HCT116 (cell line): ENCODE results near the gene RIPOR1. TPM values are rescaled to one million over a fixed set of nuclear protein-coding genes. Genes with fewer than 3 reads are reported as not detected.
"Not testable (repeated sequence)": the region's sequence is repeated elsewhere in the genome, so short reads cannot be mapped to it uniquely, and the experiment has no call there.

ENCODE experiments used
- ATAC-seq: fragments of 200-7000 bp; cut with Tn5 transposase; 2 replicates; pipeline ENCODE4 v1.9.1; 2020; ENCODE audit warnings: mild to moderate bottlenecking, moderate library complexity
- BruUV-seq: library from RNA; stranded (reverse); fragments of 400-500 nt; replicated peaks from 2 replicates; lab custom pipeline; 2021; lab: Mats Ljungman, UMichigan
- CTCF ChIA-PET: fragments of 300-600 bp; sonication (Branson Sonifier 250); formaldehyde crosslinking; loops from one replicate; lab custom pipeline; 2021; ENCODE audit warnings: antibody characterized with exemption; lab: Charles Lee
- POLR2A ChIA-PET: fragments of 300-600, 350-600 bp; sonication (Branson Sonifier 250); formaldehyde crosslinking; loops from one replicate; lab custom pipeline; 2021; ENCODE audit warnings: antibody characterized with exemption; lab: Charles Lee
- RAD21 ChIA-PET, 2 experiments: fragments of 300-600 bp; sonication (Branson Sonifier 250); formaldehyde crosslinking; loops; one replicate each; lab custom pipeline; 2023; ENCODE audit warnings: low total read pairs in 2 of 2; ENCODE audit not compliant: uncharacterized antibody in 2 of 2, unreplicated experiment in 2 of 2, low non-redundant PET in 1 of 2; lab: Charles Lee
- DNase-seq: peaks from one replicate; pipeline ENCODE4 v3.0.0-alpha.2; 2010; ENCODE audit warnings: low read depth, low spot score
- H2AFZ ChIP-seq: fragments of 200-600 bp; shearing (Covaris generic), sonication (generic); 2 replicates; pipeline ENCODE4 v1.6.1; 2017; ENCODE audit warnings: low read depth, mixed run types, mixed read lengths, antibody characterized with exemption, low read length; ENCODE audit not compliant: poor library complexity, severe bottlenecking
- H3K27ac ChIP-seq: 2 replicates; pipeline ENCODE4 v1.5.1; 2012; ENCODE audit warnings: low read depth, low read length
- H3K27me3 ChIP-seq: fragments of 200-600 bp; sonication (generic); 2 replicates; pipeline ENCODE4 v1.6.1; 2016; ENCODE audit warnings: mixed run types, low read length, mixed read lengths; ENCODE audit not compliant: insufficient read depth
- H3K36me3 ChIP-seq, 2 experiments: fragments of 200-500 bp in 1 of 2; fragments of 200-600 bp in 1 of 2; sonication (Bioruptor generic) in 1 of 2; sonication (generic) in 1 of 2; 2 replicates each; pipeline versions ENCODE4 v1.5.1 to v1.6.1; 2014 to 2016; ENCODE audit warnings: low read length in 2 of 2, inconsistent platforms in 1 of 2, mixed read lengths in 1 of 2, mixed run types in 1 of 2; ENCODE audit not compliant: insufficient read depth in 2 of 2, control insufficient read depth in 1 of 2
- H3K4me1 ChIP-seq, 2 experiments: fragments of 200-600 bp in 1 of 2; sonication (generic) in 1 of 2; 2 replicates each; pipeline versions ENCODE4 v1.5.1 to v1.6.1; 2012 to 2017; ENCODE audit warnings: low read length in 2 of 2, inconsistent platforms in 1 of 2, mild to moderate bottlenecking in 1 of 2, mixed read lengths in 1 of 2, mixed run types in 1 of 2, moderate library complexity in 1 of 2; ENCODE audit not compliant: insufficient read depth in 2 of 2, control insufficient read depth in 1 of 2
- H3K4me2 ChIP-seq: fragments of 200-600 bp; sonication (generic); 2 replicates; pipeline ENCODE4 v1.6.1; 2017; ENCODE audit warnings: mixed run types, low read length, mixed read lengths
- H3K4me3 ChIP-seq, 2 experiments: fragments of 200-600 bp in 1 of 2; sonication (generic) in 1 of 2; replicated peaks in 1 of 2; 2 replicates each; pipeline ENCODE4 v1.5.1; 2011 to 2016; ENCODE audit warnings: low read length in 2 of 2, control low read depth in 1 of 2, low read depth in 1 of 2, mild to moderate bottlenecking in 1 of 2, mixed read lengths in 1 of 2, mixed run types in 1 of 2
- H3K79me2 ChIP-seq: fragments of 200-600 bp; sonication (generic); 2 replicates; pipeline ENCODE4 v1.6.1; 2017; ENCODE audit warnings: mild to moderate bottlenecking, mixed run types, low read length, moderate library complexity, mixed read lengths; ENCODE audit not compliant: insufficient read depth
- H3K9ac ChIP-seq: fragments of 200-600 bp; sonication (generic); 2 replicates; pipeline ENCODE4 v1.6.1; 2016; ENCODE audit warnings: low read length, mixed read lengths
- H3K9me2 ChIP-seq: fragments of 200-600 bp; sonication (generic), shearing (Covaris generic); 2 replicates; pipeline ENCODE4 v1.6.1; 2017; ENCODE audit warnings: mixed run types, mild to moderate bottlenecking, moderate library complexity; ENCODE audit not compliant: insufficient read depth
- H3K9me3 ChIP-seq, 2 experiments: fragments of 200-500 bp in 1 of 2; fragments of 200-600 bp in 1 of 2; sonication (Bioruptor generic) in 1 of 2; sonication (generic) in 1 of 2; 2 replicates each; pipeline ENCODE4 v1.6.1; 2014 to 2017; ENCODE audit warnings: low read length in 2 of 2, mixed read lengths in 2 of 2, inconsistent platforms in 1 of 2, low read depth in 1 of 2, mild to moderate bottlenecking in 1 of 2, mixed run types in 1 of 2, moderate library complexity in 1 of 2; ENCODE audit not compliant: control insufficient read depth in 1 of 2, insufficient read depth in 1 of 2
- H4K20me1 ChIP-seq: fragments of 200-600 bp; sonication (generic), shearing (Covaris generic); 2 replicates; pipeline ENCODE4 v1.6.1; 2017; ENCODE audit warnings: mixed run types, mild to moderate bottlenecking, moderate library complexity; ENCODE audit not compliant: insufficient read depth
- EGR1 ChIP-seq: IDR thresholded peaks from 2 replicates; pipeline ENCODE4 v1.6.1; 2012; ENCODE audit warnings: low read depth
- JUND ChIP-seq: IDR thresholded peaks from 2 replicates; pipeline ENCODE4 v1.6.1; 2012
- RAD21 ChIP-seq: IDR thresholded peaks from 2 replicates; pipeline ENCODE4 v1.6.1; 2012; ENCODE audit warnings: low read depth, mild to moderate bottlenecking
- SIN3A ChIP-seq: IDR thresholded peaks from 2 replicates; pipeline ENCODE4 v1.6.1; 2012; ENCODE audit warnings: low read depth
- SRF ChIP-seq: IDR thresholded peaks from 2 replicates; pipeline ENCODE4 v1.6.1; 2012; ENCODE audit warnings: low read depth
- intact Hi-C: fragments of 100-400 bp; cut with micrococcal nuclease; formaldehyde crosslinking; loops from 2 replicates; pipeline ENCODE4 v1.10.0; 2022
- total RNA-seq: library from RNA; stranded (reverse); gene quantifications from one replicate; pipeline ENCODE4 v1.2.1, GENCODE V29; 2021; ENCODE audit not compliant: unreplicated experiment
- TF ChIP-seq, protein P1 (sequence below): IDR thresholded peaks from 2 replicates; pipeline ENCODE4 v1.6.1; 2012; ENCODE audit warnings: low read depth

The RIPOR1 gene
- total RNA-seq, 1 experiment from 2014 or later: 60.0 TPM

DNA sequence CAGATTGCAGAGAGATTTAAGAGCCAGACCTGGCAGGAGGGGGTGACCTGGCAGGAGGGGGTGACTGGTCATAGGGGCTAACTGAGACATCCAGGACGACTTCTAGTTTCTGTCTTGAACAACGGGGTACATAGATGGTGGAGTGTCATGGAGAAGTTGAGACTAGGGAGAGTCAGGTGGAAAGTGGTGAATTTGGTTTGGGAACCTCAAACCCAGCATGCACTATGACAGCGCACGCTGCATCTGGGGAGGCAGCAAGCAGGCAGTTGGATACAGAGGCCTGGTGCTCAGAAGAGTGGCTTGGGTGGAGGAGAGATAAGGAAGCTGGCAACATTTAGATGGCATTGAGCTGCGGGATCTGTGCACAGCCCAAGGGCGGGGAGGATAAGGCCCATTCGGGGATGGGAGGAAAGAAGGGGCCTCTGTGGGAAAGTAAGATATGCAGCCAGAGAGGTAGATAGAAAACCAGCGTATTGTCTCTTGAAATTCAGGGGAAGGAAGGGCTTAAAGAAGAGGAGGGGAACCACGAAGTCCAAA is 4.5 kb downstream of the RIPOR1 start (continued):
- TF ChIP-seq, protein P1, sequence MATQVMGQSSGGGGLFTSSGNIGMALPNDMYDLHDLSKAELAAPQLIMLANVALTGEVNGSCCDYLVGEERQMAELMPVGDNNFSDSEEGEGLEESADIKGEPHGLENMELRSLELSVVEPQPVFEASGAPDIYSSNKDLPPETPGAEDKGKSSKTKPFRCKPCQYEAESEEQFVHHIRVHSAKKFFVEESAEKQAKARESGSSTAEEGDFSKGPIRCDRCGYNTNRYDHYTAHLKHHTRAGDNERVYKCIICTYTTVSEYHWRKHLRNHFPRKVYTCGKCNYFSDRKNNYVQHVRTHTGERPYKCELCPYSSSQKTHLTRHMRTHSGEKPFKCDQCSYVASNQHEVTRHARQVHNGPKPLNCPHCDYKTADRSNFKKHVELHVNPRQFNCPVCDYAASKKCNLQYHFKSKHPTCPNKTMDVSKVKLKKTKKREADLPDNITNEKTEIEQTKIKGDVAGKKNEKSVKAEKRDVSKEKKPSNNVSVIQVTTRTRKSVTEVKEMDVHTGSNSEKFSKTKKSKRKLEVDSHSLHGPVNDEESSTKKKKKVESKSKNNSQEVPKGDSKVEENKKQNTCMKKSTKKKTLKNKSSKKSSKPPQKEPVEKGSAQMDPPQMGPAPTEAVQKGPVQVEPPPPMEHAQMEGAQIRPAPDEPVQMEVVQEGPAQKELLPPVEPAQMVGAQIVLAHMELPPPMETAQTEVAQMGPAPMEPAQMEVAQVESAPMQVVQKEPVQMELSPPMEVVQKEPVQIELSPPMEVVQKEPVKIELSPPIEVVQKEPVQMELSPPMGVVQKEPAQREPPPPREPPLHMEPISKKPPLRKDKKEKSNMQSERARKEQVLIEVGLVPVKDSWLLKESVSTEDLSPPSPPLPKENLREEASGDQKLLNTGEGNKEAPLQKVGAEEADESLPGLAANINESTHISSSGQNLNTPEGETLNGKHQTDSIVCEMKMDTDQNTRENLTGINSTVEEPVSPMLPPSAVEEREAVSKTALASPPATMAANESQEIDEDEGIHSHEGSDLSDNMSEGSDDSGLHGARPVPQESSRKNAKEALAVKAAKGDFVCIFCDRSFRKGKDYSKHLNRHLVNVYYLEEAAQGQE: no peak
- TF ChIP-seq SIN3A (no peak), EGR1 (no peak), SRF (no peak), RAD21 (no peak), JUND (no peak)

DNA sequence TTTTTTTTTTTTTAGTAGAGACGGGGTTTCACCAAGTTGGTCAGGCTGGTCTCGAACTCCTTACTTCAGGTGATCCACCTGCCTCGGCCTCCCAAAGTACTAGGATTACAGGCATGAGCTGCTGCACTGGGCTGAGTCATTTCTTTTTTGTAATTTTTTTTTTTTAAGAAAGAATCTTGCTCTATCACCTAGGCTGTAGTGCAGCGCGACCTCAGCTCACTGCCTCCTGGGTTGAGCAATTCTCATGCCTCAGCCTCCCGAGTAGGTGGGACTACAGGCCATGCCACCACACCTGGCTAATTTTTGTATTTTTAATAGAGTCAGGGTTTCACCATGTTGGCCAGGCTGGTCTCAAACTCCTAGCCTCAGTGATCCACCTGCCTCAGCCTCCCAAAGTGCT is 5.4 kb downstream of the RIPOR1 start:
- POLR2A ChIA-PET: interaction anchor here (0.7 kb wide), 1 partner anchor 29 kb away, joined by 5 read pairs; no protein-coding TSS in a partner anchor
- CTCF ChIA-PET: interaction anchor here (0.7 to 5.4 kb wide), 3 partner anchors 13 to 65 kb away, joined by 3 to 37 read pairs (median 8); no protein-coding TSS in a partner anchor
- intact Hi-C loops: not testable (repeated sequence)

More for the DNA sequence above, 5.4 kb downstream of the RIPOR1 start:
- RAD21 ChIA-PET: interaction anchor here in 1 of 2 experiments (0.7 kb wide), 1 partner anchor 126 kb away, joined by 3 read pairs; the partner anchor contains the start of gene ACD
- H3K4me2 ChIP-seq, H3K4me3 ChIP-seq, H3K9ac ChIP-seq, H4K20me1 ChIP-seq, H3K27me3 ChIP-seq, H2AFZ ChIP-seq, H3K9me3 ChIP-seq, H3K9me2 ChIP-seq, DNase-seq, H3K27ac ChIP-seq, BruUV-seq, ATAC-seq, H3K36me3 ChIP-seq: not testable (repeated sequence)
- H3K4me1 ChIP-seq: peaks cover 6 to 23% of the 10 kb centered on the region in 2 experiments; a peak in 3 of 4 replicates
- peaks cover 45% of the 10 kb centered on the region for H3K79me2 ChIP-seq
